ENCODE measurements around the gene NFATC2IP.
"Not testable (repeated sequence)": the region's sequence is repeated elsewhere in the genome, so short reads cannot be mapped to it uniquely, and the experiment has no call there.

Gene NFATC2IP

GRCh38 chr16:28987170-28987853 is 36.6 kb downstream of the NFATC2IP start:
- Mint-ChIP-seq H3K4me3 (peak overlapping the region; percentile 89), H3K27ac (peak overlapping the region; percentile 98), H3K9me3 (ENCODE audit: low read depth) (no peaks in the 10 kb centered on the region), H3K27me3 (no peaks in the 10 kb centered on the region), H3K36me3 (peaks cover 28% of the 10 kb centered on the region), H3K4me1 (ENCODE audit: low read depth) (peaks cover 57% of the 10 kb centered on the region)

- Mint-ChIP-seq H3K36me3 (peaks cover 19% of the 10 kb centered on the region), H3K27me3 (no peaks in the 10 kb centered on the region), H3K4me3 (peak overlapping the region; percentile 89), H3K4me1 (ENCODE audit: low read depth) (peaks cover 61% of the 10 kb centered on the region), H3K27ac (peak overlapping the region; percentile 98), H3K9me3 (ENCODE audit: low read depth) (no peaks in the 10 kb centered on the region)
Measured at GRCh38 chr16:28989363-28989762, 38.6 kb downstream of the NFATC2IP start.

GRCh38 chr16:28990375-28991040 is 39.8 kb downstream of the NFATC2IP start:
- H3K9me3 Mint-ChIP-seq (ENCODE audit: low read depth) = no peaks in the 10 kb centered on the region
- peak overlapping the region; percentile 98 for H3K27ac Mint-ChIP-seq
- peaks cover 63% of the 10 kb centered on the region for H3K4me1 Mint-ChIP-seq (ENCODE audit: low read depth)
- H3K4me3 Mint-ChIP-seq = peak overlapping the region; percentile 89
- no peaks in the 10 kb centered on the region for H3K27me3 Mint-ChIP-seq
- peaks cover 19% of the 10 kb centered on the region for H3K36me3 Mint-ChIP-seq

- Mint-ChIP-seq H3K4me3 (no peak overlapping the region), H3K4me1 (ENCODE audit: low read depth) (peaks cover 63% of the 10 kb centered on the region), H3K36me3 (peaks cover 19% of the 10 kb centered on the region), H3K9me3 (ENCODE audit: low read depth) (no peaks in the 10 kb centered on the region), H3K27ac (peak overlapping the region; percentile 98), H3K27me3 (no peaks in the 10 kb centered on the region)
Measured at GRCh38 chr16:28991687-28992086, 41.0 kb downstream of the NFATC2IP start.

GRCh38 chr16:28992496-28992895 is 41.8 kb downstream of the NFATC2IP start:
- Mint-ChIP-seq H3K27me3 (no peaks in the 10 kb centered on the region), H3K9me3 (ENCODE audit: low read depth) (no peaks in the 10 kb centered on the region), H3K4me1 (ENCODE audit: low read depth) (peaks cover 61% of the 10 kb centered on the region), H3K4me3 (peak overlapping the region; percentile 52), H3K36me3 (peaks cover 15% of the 10 kb centered on the region), H3K27ac (peak overlapping the region; percentile 98)

GRCh38 chr16:28998837-28999236 is 48.1 kb downstream of the NFATC2IP start:
- H3K27ac Mint-ChIP-seq = peak overlapping the region; percentile 50
- H3K36me3 Mint-ChIP-seq = no peaks in the 10 kb centered on the region
- no peak overlapping the region for H3K4me3 Mint-ChIP-seq
- H3K9me3 Mint-ChIP-seq (ENCODE audit: low read depth) = no peaks in the 10 kb centered on the region
- no peaks in the 10 kb centered on the region for H3K27me3 Mint-ChIP-seq
- H3K4me1 Mint-ChIP-seq (ENCODE audit: low read depth) = peaks cover 25% of the 10 kb centered on the region

- H3K27me3 Mint-ChIP-seq = no peaks in the 10 kb centered on the region
- peaks cover 23% of the 10 kb centered on the region for H3K4me1 Mint-ChIP-seq (ENCODE audit: low read depth)
- no peak overlapping the region for H3K4me3 Mint-ChIP-seq
- H3K27ac Mint-ChIP-seq = peak overlapping the region; percentile 50
- H3K9me3 Mint-ChIP-seq (ENCODE audit: low read depth) = no peaks in the 10 kb centered on the region
- no peaks in the 10 kb centered on the region for H3K36me3 Mint-ChIP-seq
Measured at GRCh38 chr16:28999577-28999976, 48.8 kb downstream of the NFATC2IP start.

GRCh38 chr16:29000019-29000418 is 49.3 kb downstream of the NFATC2IP start:
- no peak overlapping the region for H3K27ac Mint-ChIP-seq
- H3K9me3 Mint-ChIP-seq (ENCODE audit: low read depth) = no peaks in the 10 kb centered on the region
- no peaks in the 10 kb centered on the region for H3K36me3 Mint-ChIP-seq
- no peaks in the 10 kb centered on the region for H3K27me3 Mint-ChIP-seq
- H3K4me3 Mint-ChIP-seq = no peak overlapping the region
- H3K4me1 Mint-ChIP-seq (ENCODE audit: low read depth) = peaks cover 24% of the 10 kb centered on the region

GRCh38 chr16:29004496-29005139 is 53.9 kb downstream of the NFATC2IP start:
- Mint-ChIP-seq H3K4me1 (ENCODE audit: low read depth) (peaks cover 32% of the 10 kb centered on the region), H3K27ac (peak overlapping the region; percentile 18)
- not testable (repeated sequence) for H3K4me3 Mint-ChIP-seq; H3K27me3 Mint-ChIP-seq; H3K9me3 Mint-ChIP-seq (ENCODE audit: low read depth); H3K36me3 Mint-ChIP-seq

- Mint-ChIP-seq H3K27me3 (no peaks in the 10 kb centered on the region), H3K9me3 (ENCODE audit: low read depth) (no peaks in the 10 kb centered on the region), H3K27ac (peak overlapping the region; percentile 98), H3K4me1 (ENCODE audit: low read depth) (peaks cover 51% of the 10 kb centered on the region), H3K36me3 (no peaks in the 10 kb centered on the region), H3K4me3 (peak overlapping the region; percentile 81)
Measured at GRCh38 chr16:29007730-29008593, 57.2 kb downstream of the NFATC2IP start.

- peak overlapping the region; percentile 81 for H3K4me3 Mint-ChIP-seq
- no peaks in the 10 kb centered on the region for H3K36me3 Mint-ChIP-seq
- peak overlapping the region; percentile 98 for H3K27ac Mint-ChIP-seq
- no peaks in the 10 kb centered on the region for H3K27me3 Mint-ChIP-seq
- peaks cover 64% of the 10 kb centered on the region for H3K4me1 Mint-ChIP-seq (ENCODE audit: low read depth)
- H3K9me3 Mint-ChIP-seq (ENCODE audit: low read depth) = no peaks in the 10 kb centered on the region
Measured at GRCh38 chr16:29009050-29009837, 58.5 kb downstream of the NFATC2IP start.

- H3K4me1 Mint-ChIP-seq (ENCODE audit: low read depth) = peaks cover 67% of the 10 kb centered on the region
- H3K36me3 Mint-ChIP-seq = peaks cover 2% of the 10 kb centered on the region
- no peaks in the 10 kb centered on the region for H3K27me3 Mint-ChIP-seq
- no peak overlapping the region for H3K4me3 Mint-ChIP-seq
- H3K27ac Mint-ChIP-seq = peak overlapping the region; percentile 98
- no peaks in the 10 kb centered on the region for H3K9me3 Mint-ChIP-seq (ENCODE audit: low read depth)
Measured at GRCh38 chr16:29009838-29010166, 59.1 kb downstream of the NFATC2IP start.

GRCh38 chr16:29011112-29011511 is 60.4 kb downstream of the NFATC2IP start:
- Mint-ChIP-seq H3K36me3 (peaks cover 2% of the 10 kb centered on the region), H3K4me1 (ENCODE audit: low read depth) (peaks cover 66% of the 10 kb centered on the region), H3K27me3 (no peaks in the 10 kb centered on the region), H3K4me3 (no peak overlapping the region), H3K9me3 (ENCODE audit: low read depth) (no peaks in the 10 kb centered on the region), H3K27ac (peak overlapping the region; percentile 83)

GRCh38 chr16:29011851-29012250 is 61.1 kb downstream of the NFATC2IP start:
- H3K4me1 Mint-ChIP-seq (ENCODE audit: low read depth) = peaks cover 64% of the 10 kb centered on the region
- H3K9me3 Mint-ChIP-seq (ENCODE audit: low read depth) = no peaks in the 10 kb centered on the region
- H3K36me3 Mint-ChIP-seq = peaks cover 2% of the 10 kb centered on the region
- peak overlapping the region; percentile 99 for H3K27ac Mint-ChIP-seq
- H3K27me3 Mint-ChIP-seq = no peaks in the 10 kb centered on the region
- H3K4me3 Mint-ChIP-seq = peak overlapping the region; percentile 69
